ENCODE data around the gene SSC4D.

Gene SSC4D

DNA sequence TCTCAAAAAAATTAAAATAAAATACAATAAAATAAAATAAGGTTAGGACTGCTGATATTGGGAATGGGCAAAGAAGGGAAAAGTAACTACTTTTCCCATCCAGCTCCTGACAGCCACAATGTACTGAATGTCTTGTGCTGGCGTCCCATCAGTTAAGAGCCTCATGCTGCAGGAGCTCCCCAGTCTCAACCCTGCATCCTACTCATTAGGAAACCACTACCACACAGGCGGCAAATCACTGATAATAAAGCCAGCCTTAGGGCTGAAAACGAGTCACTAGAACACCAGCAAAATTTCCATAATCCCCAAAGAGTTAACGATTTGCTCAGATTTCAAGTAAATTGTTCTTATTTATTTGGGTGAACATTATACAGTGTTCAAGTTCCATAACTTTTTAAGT is 55.0 kb downstream of the SSC4D start:
- DNase-seq (ENCODE audit: low read depth in 2 of 2) = no peak

- DNase-seq (ENCODE audit: low read depth in 2 of 2) = no peak
These were observed 55.8 kb downstream of the SSC4D start for GRCh38 chr7:76353744-76354143.

GRCh38 chr7:76352193-76352592 is 57.3 kb downstream of the SSC4D start:
- no peak for DNase-seq (ENCODE audit: low read depth in 2 of 2)

GRCh38 chr7:76351372-76351771 is 58.1 kb downstream of the SSC4D start:
- DNase-seq (ENCODE audit: low read depth in 2 of 2) = no peak

DNA sequence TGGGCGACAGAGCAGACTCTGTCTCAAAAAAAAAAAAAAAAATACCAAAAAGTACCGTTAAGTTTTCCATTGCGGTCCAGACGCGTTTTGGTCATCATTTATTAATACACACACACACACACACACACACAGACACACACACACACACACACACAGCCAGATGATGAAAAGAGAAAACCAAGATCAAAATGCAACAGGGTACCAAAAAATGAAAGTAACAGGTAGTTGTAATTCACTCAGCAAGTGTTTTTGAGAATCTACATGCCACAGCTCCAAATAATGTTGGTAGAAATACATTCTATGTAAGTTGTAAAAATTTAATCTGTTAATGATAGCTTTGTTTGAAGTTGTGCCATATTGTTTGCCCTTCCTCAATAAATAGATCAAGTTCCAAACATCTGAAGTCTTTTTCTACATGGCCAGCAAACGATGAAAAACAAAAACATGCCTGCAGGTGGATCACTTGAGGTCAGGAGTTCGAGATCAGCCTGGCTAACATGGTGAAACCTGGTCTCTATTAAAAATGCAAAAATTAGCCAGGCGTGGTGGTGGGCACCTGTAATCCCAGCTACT is 60.1 kb downstream of the SSC4D start:
- no peak for DNase-seq (ENCODE audit: low read depth in 2 of 2)

GRCh38 chr7:76347710-76348109 is 61.8 kb downstream of the SSC4D start:
- no peak for DNase-seq (ENCODE audit: low read depth in 2 of 2)

DNA sequence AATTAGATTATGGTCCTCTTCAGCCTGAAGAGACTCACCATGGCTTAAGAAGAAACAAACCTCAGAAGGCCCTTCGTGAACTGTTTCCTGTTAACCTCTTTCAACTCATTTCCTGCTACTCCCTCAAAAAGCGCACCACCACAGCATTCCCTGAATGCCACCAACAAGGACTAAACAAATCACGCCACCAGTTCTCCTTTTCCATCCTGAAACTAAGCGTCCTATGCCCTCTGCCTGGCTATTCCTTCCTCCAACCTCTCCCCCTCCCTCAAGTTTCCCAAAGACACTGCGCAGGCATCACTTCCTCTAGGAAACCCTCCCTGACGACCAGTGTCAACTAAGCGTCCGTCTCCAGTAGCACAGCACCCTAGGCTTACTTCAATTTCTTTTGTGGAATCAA is 62.7 kb downstream of the SSC4D start:
- DNase-seq (ENCODE audit: low read depth in 2 of 2) = no peak

DNA sequence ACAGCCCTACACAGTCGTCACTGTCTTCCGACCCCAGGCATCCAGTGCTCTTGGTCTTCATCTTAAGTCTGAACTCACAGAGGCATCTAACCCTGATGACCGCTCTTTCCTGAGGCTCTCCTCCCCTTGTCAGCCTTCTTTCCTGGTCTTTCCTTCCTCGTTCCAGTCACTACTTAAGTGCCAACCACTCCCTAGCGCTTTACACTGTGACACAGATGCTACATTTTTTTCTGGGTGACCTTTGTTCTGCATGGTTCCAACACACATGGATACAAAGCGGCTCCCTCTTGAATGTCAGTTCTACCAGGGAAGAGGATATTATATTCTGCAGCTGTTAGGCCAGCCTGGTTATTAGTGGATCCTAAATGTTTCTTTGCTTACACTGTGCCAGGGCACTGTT is 63.4 kb downstream of the SSC4D start:
- DNase-seq (ENCODE audit: low read depth in 2 of 2) = no peak

DNA sequence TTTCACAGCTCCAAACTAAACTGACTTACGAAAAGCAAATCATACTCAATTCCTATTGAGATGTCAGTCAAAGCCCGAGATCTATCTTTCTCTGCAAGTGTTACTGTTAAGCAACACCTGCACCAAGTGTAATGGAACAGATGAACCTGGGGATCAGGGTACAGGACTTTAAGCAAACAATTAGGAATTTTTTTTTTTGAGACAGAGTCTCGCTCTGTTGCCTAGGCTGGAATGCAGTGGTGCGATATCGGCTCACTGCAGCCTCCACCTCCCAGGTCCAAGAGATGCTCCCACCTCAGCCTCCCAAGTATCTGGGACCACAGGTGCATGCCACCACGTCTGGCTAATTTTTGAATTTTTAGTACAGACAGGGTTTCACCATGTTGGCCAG is 65.6 kb downstream of the SSC4D start:
- DNase-seq (ENCODE audit: low read depth in 2 of 2) = no peak

DNA sequence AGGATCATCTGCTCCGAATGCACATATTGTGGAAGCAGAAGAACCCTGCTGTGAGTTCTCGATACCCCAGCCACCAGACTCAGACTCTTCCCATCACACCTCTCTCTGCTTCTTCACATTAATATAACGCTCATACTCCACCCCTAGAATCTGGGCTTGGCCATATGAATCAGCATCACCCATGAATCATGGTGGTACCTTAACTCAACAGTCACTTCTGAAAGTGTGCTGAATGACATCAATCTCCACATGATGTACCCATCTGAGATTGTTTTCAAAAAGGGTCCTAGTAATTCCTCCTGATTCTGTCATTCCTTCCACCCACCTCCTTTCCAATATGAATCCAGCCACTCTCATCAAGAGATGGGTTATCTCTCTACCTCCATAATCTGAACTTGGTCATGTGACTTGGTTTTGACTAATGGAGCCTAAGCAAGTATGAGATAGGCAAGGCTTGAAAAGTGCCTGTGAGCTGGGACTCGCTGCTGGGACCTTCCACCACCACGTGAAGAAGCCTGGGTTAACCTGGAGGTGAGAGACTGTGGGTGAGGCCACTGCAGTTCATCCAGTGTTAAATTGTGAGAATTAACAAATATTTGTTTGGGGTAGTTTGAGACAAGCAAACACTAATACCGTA is 66.1 kb downstream of the SSC4D start:
- DNase-seq (ENCODE audit: low read depth in 2 of 2) = no peak

DNA sequence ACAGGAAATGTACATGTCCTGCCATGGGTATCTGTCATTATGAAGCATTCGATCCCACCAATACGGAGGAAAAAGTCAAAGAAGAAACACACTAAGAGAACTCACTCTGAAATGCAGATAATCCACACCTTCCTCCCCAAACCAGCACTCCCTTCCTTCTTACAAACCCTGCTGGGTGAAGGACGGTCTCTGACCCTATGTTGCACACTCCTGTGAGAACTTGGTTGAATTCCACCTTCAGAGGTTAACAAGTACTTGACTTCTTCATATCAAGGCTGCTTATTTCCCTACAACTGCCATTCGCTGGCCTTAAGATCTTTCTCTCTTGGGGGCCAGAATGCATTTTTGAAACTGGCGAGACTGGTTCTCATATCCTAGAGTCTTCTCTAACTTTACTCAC is 67.3 kb downstream of the SSC4D start:
- DNase-seq (ENCODE audit: low read depth in 2 of 2) = no peak

- DNase-seq (ENCODE audit: low read depth in 2 of 2) = no peak
These were observed 68.8 kb downstream of the SSC4D start for GRCh38 chr7:76340617-76341131.
